Loucy (cell line): ENCODE measurements around the gene MAP1LC3C.

ENCODE experiments used
- H2AFZ ChIP-seq: fragments of 200-600 bp; sonication (generic); 2 replicates; pipeline ENCODE4 v1.6.0; 2016; ENCODE audit warnings: antibody characterized with exemption, mild to moderate bottlenecking, low read length, moderate library complexity
- H3F3A ChIP-seq: fragments of 200-600 bp; 2 replicates; pipeline ENCODE4 v1.6.0; 2016; ENCODE audit warnings: antibody characterized with exemption, low read depth, mild to moderate bottlenecking
- H3K27me3 ChIP-seq: fragments of 200-600 bp; sonication (generic); 2 replicates; pipeline ENCODE4 v1.6.1; 2014; ENCODE audit warnings: low read length, mild to moderate bottlenecking; ENCODE audit not compliant: insufficient read depth, poor library complexity, severe bottlenecking
- H3K36me3 ChIP-seq: fragments of 200-600 bp; sonication (generic); 2 replicates; pipeline ENCODE4 v1.6.1; 2016; ENCODE audit warnings: low read length; ENCODE audit not compliant: insufficient read depth
- H3K4me1 ChIP-seq: fragments of 200-600 bp; sonication (generic); 2 replicates; pipeline ENCODE4 v1.5.1; 2014; ENCODE audit warnings: low read length, mild to moderate bottlenecking; ENCODE audit not compliant: insufficient read depth, poor library complexity, severe bottlenecking
- H3K4me2 ChIP-seq: fragments of 200-600 bp; sonication (generic); 2 replicates; pipeline ENCODE4 v1.6.0; 2014; ENCODE audit warnings: antibody characterized with exemption, low read length, low read depth, mild to moderate bottlenecking; ENCODE audit not compliant: poor library complexity, severe bottlenecking
- H3K4me3 ChIP-seq: fragments of 200-600 bp; sonication (generic); 2 replicates; pipeline ENCODE4 v1.5.1; 2014; ENCODE audit warnings: low read length, mild to moderate bottlenecking, mixed read lengths; ENCODE audit not compliant: poor library complexity, severe bottlenecking
- H3K79me2 ChIP-seq: fragments of 200-600 bp; sonication (generic); 2 replicates; pipeline ENCODE4 v1.6.1; 2014; ENCODE audit warnings: low read length; ENCODE audit not compliant: insufficient read depth
- H3K9ac ChIP-seq: fragments of 200-600 bp; sonication (generic); 2 replicates; pipeline ENCODE4 v1.6.0; 2014; ENCODE audit warnings: mild to moderate bottlenecking, low read depth, low read length, moderate library complexity; ENCODE audit not compliant: poor library complexity, severe bottlenecking
- H3K9me2 ChIP-seq: fragments of 200-600 bp; sonication (generic); replicated peaks from 2 replicates; pipeline ENCODE4 v1.6.1; 2016; ENCODE audit warnings: low read depth, low read length, mixed read lengths
- H3K9me3 ChIP-seq: fragments of 200-600 bp; sonication (generic); 2 replicates; pipeline ENCODE4 v1.6.1; 2014; ENCODE audit warnings: mild to moderate bottlenecking, antibody characterized with exemption, low read length, low read depth; ENCODE audit not compliant: insufficient read depth
- H4K20me1 ChIP-seq: fragments of 200-600 bp; sonication (generic); 2 replicates; pipeline ENCODE4 v1.6.0; 2014; ENCODE audit warnings: antibody characterized with exemption, low read length, mild to moderate bottlenecking; ENCODE audit not compliant: insufficient read depth, poor library complexity, severe bottlenecking
- EZH2phosphoT487 ChIP-seq: fragments of 200-600 bp; IDR thresholded peaks from 2 replicates; pipeline ENCODE4 v1.6.1; 2018; ENCODE audit warnings: antibody characterized with exemption, mild to moderate bottlenecking, moderate library complexity, borderline replicate concordance
- TF ChIP-seq, protein P1 (sequence below): fragments of 200-600 bp; sonication (generic); conservative IDR thresholded peaks from 2 replicates; pipeline ENCODE4 v1.5.1; 2014; ENCODE audit warnings: mild to moderate bottlenecking, antibody characterized with exemption, low read length

MAP1LC3C gene

DNA sequence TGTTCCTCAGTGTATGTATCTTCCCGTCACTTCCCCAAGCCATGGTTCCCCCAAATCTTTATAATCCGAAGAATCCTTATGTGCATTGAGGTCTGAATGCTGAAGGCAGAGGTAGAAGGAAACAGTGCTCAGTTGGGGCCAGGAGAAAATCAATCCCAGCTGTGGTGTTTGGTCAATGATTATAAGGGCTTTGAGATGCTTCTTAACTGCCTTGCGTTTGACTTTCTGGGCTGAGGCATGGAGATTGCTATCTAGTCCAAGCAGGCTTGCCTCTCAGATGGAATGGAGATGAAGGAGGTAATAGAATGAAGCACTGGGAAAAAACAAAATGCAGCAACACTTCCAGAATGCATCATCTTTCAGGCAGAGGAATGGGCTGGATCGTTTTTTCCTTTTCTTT is 3.6 kb upstream of the MAP1LC3C start:
- no peaks in the 10 kb centered on the region for H3K9me3 ChIP-seq
- no peaks in the 10 kb centered on the region for H4K20me1 ChIP-seq
- H3K4me3 ChIP-seq = no peak overlapping the region
- no peak overlapping the region for H2AFZ ChIP-seq
- no peaks in the 10 kb centered on the region for H3K79me2 ChIP-seq
- no peak for TF ChIP-seq EZH2phosphoT487
- TF ChIP-seq, protein P1, sequence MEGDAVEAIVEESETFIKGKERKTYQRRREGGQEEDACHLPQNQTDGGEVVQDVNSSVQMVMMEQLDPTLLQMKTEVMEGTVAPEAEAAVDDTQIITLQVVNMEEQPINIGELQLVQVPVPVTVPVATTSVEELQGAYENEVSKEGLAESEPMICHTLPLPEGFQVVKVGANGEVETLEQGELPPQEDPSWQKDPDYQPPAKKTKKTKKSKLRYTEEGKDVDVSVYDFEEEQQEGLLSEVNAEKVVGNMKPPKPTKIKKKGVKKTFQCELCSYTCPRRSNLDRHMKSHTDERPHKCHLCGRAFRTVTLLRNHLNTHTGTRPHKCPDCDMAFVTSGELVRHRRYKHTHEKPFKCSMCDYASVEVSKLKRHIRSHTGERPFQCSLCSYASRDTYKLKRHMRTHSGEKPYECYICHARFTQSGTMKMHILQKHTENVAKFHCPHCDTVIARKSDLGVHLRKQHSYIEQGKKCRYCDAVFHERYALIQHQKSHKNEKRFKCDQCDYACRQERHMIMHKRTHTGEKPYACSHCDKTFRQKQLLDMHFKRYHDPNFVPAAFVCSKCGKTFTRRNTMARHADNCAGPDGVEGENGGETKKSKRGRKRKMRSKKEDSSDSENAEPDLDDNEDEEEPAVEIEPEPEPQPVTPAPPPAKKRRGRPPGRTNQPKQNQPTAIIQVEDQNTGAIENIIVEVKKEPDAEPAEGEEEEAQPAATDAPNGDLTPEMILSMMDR = no peak
- H3K4me2 ChIP-seq = no peak overlapping the region
- H3F3A ChIP-seq = no peaks in the 10 kb centered on the region
- H3K4me1 ChIP-seq = no peaks in the 10 kb centered on the region
- no peak overlapping the region for H3K9ac ChIP-seq
- no peaks in the 10 kb centered on the region for H3K36me3 ChIP-seq
- no peaks in the 10 kb centered on the region for H3K9me2 ChIP-seq
- no peaks in the 10 kb centered on the region for H3K27me3 ChIP-seq

DNA sequence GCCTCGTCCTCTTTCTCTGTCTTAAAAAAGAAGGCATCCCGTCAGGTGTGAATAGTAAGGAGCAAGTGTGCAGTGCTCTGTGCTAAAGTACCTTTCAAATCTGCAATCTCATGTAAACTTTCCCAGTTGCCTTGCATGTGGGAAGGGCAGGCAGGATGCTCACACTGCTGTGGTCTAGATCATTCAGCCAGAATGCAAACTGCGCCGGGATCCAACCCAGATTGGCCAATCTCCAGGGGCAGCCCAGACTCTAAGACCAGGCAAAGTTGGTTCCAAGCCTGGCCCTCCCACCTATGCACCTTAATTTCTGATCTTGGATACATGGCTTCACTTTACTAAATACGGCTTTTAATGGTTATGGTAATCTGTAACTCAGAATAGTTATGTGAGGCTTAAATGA is 3.2 kb upstream of the MAP1LC3C start:
- H3K9me2 ChIP-seq = no peaks in the 10 kb centered on the region

DNA sequence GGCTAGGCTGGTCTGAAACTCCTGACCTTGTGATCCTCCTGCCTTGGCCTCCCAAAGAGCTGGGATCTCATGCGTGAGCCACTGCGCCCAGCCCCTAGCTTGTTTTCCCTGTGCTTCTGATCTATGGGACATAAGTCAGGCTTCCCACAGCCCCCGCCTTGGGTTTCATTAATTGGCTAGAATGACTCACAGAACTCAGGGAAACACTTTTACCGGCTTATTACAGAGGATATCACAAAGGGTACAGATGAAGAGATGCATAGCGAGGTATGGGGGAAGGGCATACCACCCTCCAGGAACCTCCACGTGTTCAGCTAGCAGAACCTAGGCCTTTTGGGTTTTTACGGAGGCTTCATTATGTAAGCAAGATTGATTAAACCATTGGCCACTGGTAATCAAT is 1.5 kb upstream of the MAP1LC3C start:
- H3K9ac ChIP-seq = no peak overlapping the region
- H4K20me1 ChIP-seq = no peaks in the 10 kb centered on the region
- H3K4me2 ChIP-seq = no peak overlapping the region
- H3K4me1 ChIP-seq = no peaks in the 10 kb centered on the region
- H3K9me3 ChIP-seq = 0 out of 2 replicates have a peak, but pooled peaks cover under 1% of the 10 kb centered on the region
- no peaks in the 10 kb centered on the region for H3K79me2 ChIP-seq
- no peaks in the 10 kb centered on the region for H3F3A ChIP-seq
- H3K4me3 ChIP-seq = no peak overlapping the region
- H3K27me3 ChIP-seq = no peaks in the 10 kb centered on the region
- TF ChIP-seq, protein P1 = no peak
- TF ChIP-seq EZH2phosphoT487 = no peak
- H2AFZ ChIP-seq = no peak overlapping the region
- H3K36me3 ChIP-seq = no peaks in the 10 kb centered on the region
- no peaks in the 10 kb centered on the region for H3K9me2 ChIP-seq

More for the DNA sequence above, 3.2 kb upstream of the MAP1LC3C start:
- H3K9ac ChIP-seq = no peak overlapping the region
- no peaks in the 10 kb centered on the region for H3K79me2 ChIP-seq
- H3K27me3 ChIP-seq = no peaks in the 10 kb centered on the region
- no peaks in the 10 kb centered on the region for H3F3A ChIP-seq
- H3K9me3 ChIP-seq = no peaks in the 10 kb centered on the region
- TF ChIP-seq, protein P1 = no peak
- no peak for TF ChIP-seq EZH2phosphoT487
- no peak overlapping the region for H3K4me3 ChIP-seq
- H3K36me3 ChIP-seq = no peaks in the 10 kb centered on the region
- H3K4me1 ChIP-seq = no peaks in the 10 kb centered on the region
- H2AFZ ChIP-seq = no peak overlapping the region
- no peaks in the 10 kb centered on the region for H4K20me1 ChIP-seq
- H3K4me2 ChIP-seq = no peak overlapping the region
